CD8-positive, alpha-beta memory T cell (primary cell): ENCODE measurements around the gene EDC4. TPM values are rescaled to one million over a fixed set of nuclear protein-coding genes. Genes with fewer than 3 reads are reported as not detected.

ENCODE experiments used
- CTCF ChIA-PET: fragments of 350-600 bp; sonication (Branson Sonifier 250); formaldehyde crosslinking; loops from one replicate; lab custom pipeline; 2021; ENCODE audit warnings: antibody characterized with exemption; lab: Charles Lee
- POLR2A ChIA-PET: fragments of 350-600 bp; sonication (Branson Sonifier 250); formaldehyde crosslinking; loops from one replicate; lab custom pipeline; 2021; ENCODE audit warnings: antibody characterized with exemption; lab: Charles Lee
- DNase-seq, 5 donors: peaks; one replicate each; pipeline versions ENCODE4 v3.0.0 to v3.0.0-alpha.2; 2020 to 2022; ENCODE audit warnings: mixed read lengths in 1 of 5
- H3K27ac ChIP-seq: one replicate; pipeline ENCODE4 v1.7.0; 2013; ENCODE audit warnings: low read depth, mild to moderate bottlenecking, low read length, moderate library complexity
- H3K27me3 ChIP-seq: 2 replicates; pipeline ENCODE4 v1.7.0; 2013; ENCODE audit warnings: low read length, mild to moderate bottlenecking; ENCODE audit not compliant: insufficient read depth, poor library complexity, severe bottlenecking
- H3K36me3 ChIP-seq: 2 replicates; pipeline ENCODE4 v1.7.0; 2013; ENCODE audit warnings: mild to moderate bottlenecking, low read length, moderate library complexity; ENCODE audit not compliant: insufficient read depth
- H3K4me1 ChIP-seq: 2 replicates; pipeline ENCODE4 v1.7.0; 2013; ENCODE audit warnings: mild to moderate bottlenecking, low read length, moderate library complexity; ENCODE audit not compliant: insufficient read depth
- H3K4me3 ChIP-seq: 2 replicates; pipeline ENCODE4 v1.7.0; 2013; ENCODE audit warnings: mild to moderate bottlenecking, low read length
- H3K9me3 ChIP-seq: 2 replicates; pipeline ENCODE4 v1.7.0; 2013; ENCODE audit warnings: mild to moderate bottlenecking, low read length
- H3K27ac Mint-ChIP-seq, 8 donors: one replicate each; pipeline ENCODE4 v1.8.0; 2020 to 2021; ENCODE audit warnings: mixed read lengths in 8 of 8, mild to moderate bottlenecking in 6 of 8, inconsistent platforms in 3 of 8, moderate library complexity in 3 of 8
- H3K27me3 Mint-ChIP-seq, 2 donors: one replicate each; pipeline ENCODE4 v1.8.0; 2020 to 2021; ENCODE audit warnings: mixed read lengths in 2 of 2, mild to moderate bottlenecking in 1 of 2, moderate library complexity in 1 of 2
- H3K36me3 Mint-ChIP-seq, 3 donors: one replicate each; pipeline ENCODE4 v1.8.0; 2020 to 2021; ENCODE audit warnings: mixed read lengths in 3 of 3, inconsistent platforms in 1 of 3, mild to moderate bottlenecking in 1 of 3
- H3K4me1 Mint-ChIP-seq, 3 donors: one replicate each; pipeline ENCODE4 v1.8.0; 2020 to 2021; ENCODE audit warnings: mixed read lengths in 3 of 3, inconsistent platforms in 1 of 3, mild to moderate bottlenecking in 1 of 3
- H3K4me3 Mint-ChIP-seq, 7 donors: one replicate each; pipeline ENCODE4 v1.8.0; 2020 to 2021; ENCODE audit warnings: mixed read lengths in 7 of 7, mild to moderate bottlenecking in 6 of 7, moderate library complexity in 4 of 7, inconsistent platforms in 2 of 7
- H3K9me3 Mint-ChIP-seq, 5 donors: one replicate each; pipeline ENCODE4 v1.8.0; 2020 to 2022; ENCODE audit warnings: mixed read lengths in 5 of 5, mild to moderate bottlenecking in 3 of 5, moderate library complexity in 2 of 5, inconsistent platforms in 1 of 5
- polyA plus RNA-seq: library from polyadenylated mRNA; unstranded; fragments of 300-500 nt; fragmentation: Illumina TruSeq; gene quantifications from one replicate; pipeline ENCODE4 v1.2.3, GENCODE V29; 2021
- total RNA-seq, 2 experiments: library from RNA; stranded (reverse); gene quantifications; one replicate each; pipeline ENCODE4 v1.2.3, GENCODE V29; 2021

EDC4 gene
- total and polyA plus RNA-seq, 3 experiments from 2014 or later, result 30.1 to 108 (median 105) TPM

DNA sequence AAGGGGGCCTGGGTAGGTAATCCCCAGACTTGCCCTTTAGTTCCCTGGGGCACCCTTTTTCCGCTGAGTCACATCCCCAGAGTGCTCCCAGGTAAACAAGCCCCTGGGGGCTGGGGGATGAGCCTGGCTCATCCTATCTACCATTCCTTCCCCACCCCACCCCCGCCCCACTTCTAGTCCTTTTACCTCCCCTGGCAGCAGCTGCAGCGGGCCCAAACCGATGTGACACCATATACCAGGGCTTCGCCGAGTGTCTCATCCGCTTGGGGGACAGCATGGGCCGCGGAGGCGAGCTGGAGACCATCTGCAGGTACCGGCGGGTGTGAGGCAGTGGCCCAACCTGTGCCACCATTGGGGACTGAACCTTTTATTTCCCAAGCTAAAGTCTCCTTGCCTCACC, 12.7 kb downstream of the EDC4 start:
- Mint-ChIP-seq H3K27ac (no peak overlapping the region), H3K4me3 (no peak overlapping the region), H3K4me1 (no peaks in the 10 kb centered on the region), H3K9me3 (no peaks in the 10 kb centered on the region), H3K36me3 (peaks cover 0 to 54% (median 2%) of the 10 kb centered on the region in 3 donors), H3K27me3 (no peaks in the 10 kb centered on the region)
- CTCF ChIA-PET, result interaction anchor here (1.0 to 3.4 kb wide), 8 partner anchors 11 to 179 kb away, joined by 3 to 27 read pairs (median 4); partner anchors contain the start of genes RANBP10 and TSNAXIP1
- H3K4me1 ChIP-seq, result no peaks in the 10 kb centered on the region
- no peak for DNase-seq
- H3K27me3 ChIP-seq, result no peaks in the 10 kb centered on the region
- POLR2A ChIA-PET, result interaction anchor here (0.6 kb wide), 1 partner anchor 16 kb away, joined by 3 read pairs; no protein-coding TSS in a partner anchor
- H3K9me3 ChIP-seq, result no peaks in the 10 kb centered on the region
- no peak overlapping the region for H3K4me3 ChIP-seq
- no peak overlapping the region for H3K27ac ChIP-seq
- H3K36me3 ChIP-seq, result peaks cover 39% of the 10 kb centered on the region

DNA sequence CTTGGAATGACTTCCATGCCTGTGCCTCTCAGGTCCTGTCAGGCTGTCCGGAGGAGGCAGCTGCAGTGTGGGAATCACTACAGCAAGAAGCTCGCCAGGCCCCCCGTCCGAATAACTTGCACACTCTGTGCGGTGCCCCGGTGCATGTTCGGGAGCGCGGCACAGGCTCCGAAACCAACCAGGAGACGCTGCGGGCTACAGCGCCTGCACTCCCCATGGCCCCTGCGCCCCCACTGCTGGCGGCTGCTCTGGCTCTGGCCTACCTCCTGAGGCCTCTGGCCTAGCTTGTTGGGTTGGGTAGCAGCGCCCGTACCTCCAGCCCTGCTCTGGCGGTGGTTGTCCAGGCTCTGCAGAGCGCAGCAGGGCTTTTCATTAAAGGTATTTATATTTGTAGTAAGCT, 13.1 kb downstream of the EDC4 start:
- ChIA-PET CTCF (interaction anchor here (1.0 to 3.0 kb wide), 5 partner anchors 10 to 155 kb away, joined by 3 to 12 read pairs (median 3); partner anchors contain the start of genes RANBP10 and TSNAXIP1), POLR2A (interaction anchor here (0.6 kb wide), 1 partner anchor 17 kb away, joined by 3 read pairs; no protein-coding TSS in a partner anchor)
- Mint-ChIP-seq H3K27me3 (no peaks in the 10 kb centered on the region), H3K4me3 (no peak overlapping the region), H3K4me1 (no peaks in the 10 kb centered on the region), H3K36me3 (peaks cover 0 to 50% (median 2%) of the 10 kb centered on the region in 3 donors), H3K9me3 (no peaks in the 10 kb centered on the region), H3K27ac (peak overlapping the region in 1 of 8 donors; percentile 41)
- H3K27me3 ChIP-seq, result no peaks in the 10 kb centered on the region
- no peaks in the 10 kb centered on the region for H3K4me1 ChIP-seq
- H3K27ac ChIP-seq, result no peak overlapping the region
- H3K4me3 ChIP-seq, result no peak overlapping the region
- no peak for DNase-seq
- H3K36me3 ChIP-seq, result peaks cover 35% of the 10 kb centered on the region
- H3K9me3 ChIP-seq, result no peaks in the 10 kb centered on the region

DNA sequence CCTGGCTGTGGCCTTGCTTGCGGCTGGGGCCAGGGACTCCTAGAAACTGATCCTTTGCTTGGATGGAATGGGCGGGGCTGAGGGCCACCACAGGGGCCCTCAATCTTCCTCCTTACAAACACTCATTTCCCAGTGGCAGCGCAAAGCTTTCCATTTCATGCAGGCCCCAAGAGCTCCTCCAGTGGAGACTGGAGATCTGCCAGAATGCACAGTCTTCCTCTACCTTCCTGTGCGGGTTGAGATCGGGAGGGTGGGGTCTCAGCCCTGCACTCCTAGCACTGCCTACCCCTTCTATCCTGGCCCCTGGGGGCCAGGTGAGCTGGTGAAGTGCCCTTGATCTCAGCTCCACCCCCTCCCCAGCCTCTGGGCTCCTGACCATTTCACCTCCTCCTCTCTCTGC, 13.5 kb downstream of the EDC4 start:
- no peak overlapping the region for H3K4me3 Mint-ChIP-seq
- Histone ChIP-seq H3K4me1 (no peaks in the 10 kb centered on the region), H3K4me3 (no peak overlapping the region), H3K9me3 (no peaks in the 10 kb centered on the region), H3K36me3 (peaks cover 31% of the 10 kb centered on the region), H3K27ac (no peak overlapping the region), H3K27me3 (no peaks in the 10 kb centered on the region)
- no peaks in the 10 kb centered on the region for H3K9me3 Mint-ChIP-seq
- ChIA-PET POLR2A (interaction anchor here (0.6 to 0.7 kb wide), 2 partner anchors 17 to 140 kb away, joined by 3 to 4 read pairs; no protein-coding TSS in a partner anchor), CTCF (interaction anchor here (1.0 to 3.0 kb wide), 5 partner anchors 10 to 155 kb away, joined by 3 to 12 read pairs (median 3); partner anchors contain the start of genes RANBP10 and TSNAXIP1)
- H3K4me1 Mint-ChIP-seq, result no peaks in the 10 kb centered on the region
- H3K27ac Mint-ChIP-seq, result peak overlapping the region in 3 of 8 donors; percentile 41 to 63 (median 43)
- DNase-seq, result no peak
- H3K27me3 Mint-ChIP-seq, result no peaks in the 10 kb centered on the region
- H3K36me3 Mint-ChIP-seq, result peaks cover 0 to 46% (median 2%) of the 10 kb centered on the region in 3 donors

DNA sequence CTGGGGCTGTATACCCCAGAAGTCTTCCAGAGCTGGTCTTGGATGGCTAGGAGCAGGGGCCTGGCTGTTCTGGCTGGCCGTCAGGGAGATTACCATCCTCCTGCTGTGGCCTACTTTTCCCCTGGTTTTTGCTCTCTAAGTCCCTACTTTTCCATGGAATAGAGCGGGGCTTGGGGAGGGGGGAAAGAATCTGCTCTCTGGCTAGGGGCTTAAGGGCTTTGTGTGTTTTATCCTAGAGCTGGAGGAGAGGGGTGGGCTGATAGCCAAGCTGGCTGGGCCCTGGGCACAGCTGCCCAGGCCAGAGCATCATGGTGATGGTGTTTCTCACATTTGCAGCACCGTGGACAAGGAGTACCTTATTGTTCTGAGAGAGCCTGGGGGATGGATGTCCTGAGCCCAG, 15.5 kb downstream of the EDC4 start:
- Histone ChIP-seq H3K36me3 (peaks cover 12% of the 10 kb centered on the region), H3K4me3 (no peak overlapping the region), H3K27ac (no peak overlapping the region), H3K27me3 (no peaks in the 10 kb centered on the region), H3K4me1 (no peaks in the 10 kb centered on the region), H3K9me3 (no peaks in the 10 kb centered on the region)
- Mint-ChIP-seq H3K4me3 (no peak overlapping the region), H3K4me1 (peaks cover 5 to 8% (median 8%) of the 10 kb centered on the region in 3 donors), H3K9me3 (no peaks in the 10 kb centered on the region), H3K27ac (no peak overlapping the region), H3K27me3 (no peaks in the 10 kb centered on the region), H3K36me3 (peaks cover 0 to 26% (median 2%) of the 10 kb centered on the region in 3 donors)
- no peak for DNase-seq
- ChIA-PET CTCF (no interaction called here), POLR2A (no interaction called here)

DNA sequence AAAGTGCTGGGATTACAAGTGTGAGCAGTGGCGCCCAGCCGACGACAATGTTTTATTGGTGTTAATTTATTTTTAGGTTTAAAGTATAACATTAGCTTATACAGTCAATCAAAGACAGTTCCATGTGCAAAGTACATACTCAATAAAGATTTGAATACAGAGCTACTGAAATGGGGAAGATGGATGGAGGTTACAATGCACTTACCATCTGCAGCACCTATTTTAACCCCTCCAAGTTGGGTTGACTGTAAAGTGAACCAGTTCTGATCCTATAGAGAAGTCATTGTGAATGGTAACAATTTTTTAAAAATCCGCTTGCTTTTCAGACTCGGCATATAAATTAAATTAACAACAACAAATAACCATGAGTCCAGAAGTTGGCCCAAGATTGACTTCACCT, 19.5 kb downstream of the EDC4 start:
- H3K9me3 Mint-ChIP-seq, result no peaks in the 10 kb centered on the region
- Histone ChIP-seq H3K27me3 (no peaks in the 10 kb centered on the region), H3K27ac (peak overlapping the region; percentile 66), H3K4me3 (peak overlapping the region; percentile 61), H3K36me3 (no peaks in the 10 kb centered on the region), H3K4me1 (peaks cover 20% of the 10 kb centered on the region), H3K9me3 (no peaks in the 10 kb centered on the region)
- H3K4me3 Mint-ChIP-seq, result peak overlapping the region; percentile 65 to 94 (median 87)
- peaks cover 0 to 5% (median 0%) of the 10 kb centered on the region in 3 donors for H3K36me3 Mint-ChIP-seq
- ChIA-PET POLR2A (interaction anchor here (0.5 to 0.7 kb wide), 4 partner anchors 21 to 74 kb away, joined by 3 to 9 read pairs (median 4); no protein-coding TSS in a partner anchor), CTCF (interaction anchor here (0.7 to 3.3 kb wide), 3 partner anchors 9 to 68 kb away, joined by 3 to 12 read pairs (median 10); partner anchors contain the start of gene NRN1L)
- peaks cover 27 to 44% (median 35%) of the 10 kb centered on the region in 3 donors for H3K4me1 Mint-ChIP-seq
- peak overlapping the region; percentile 85 to 97 (median 92) for H3K27ac Mint-ChIP-seq
- no peak for DNase-seq
- no peaks in the 10 kb centered on the region for H3K27me3 Mint-ChIP-seq

DNA sequence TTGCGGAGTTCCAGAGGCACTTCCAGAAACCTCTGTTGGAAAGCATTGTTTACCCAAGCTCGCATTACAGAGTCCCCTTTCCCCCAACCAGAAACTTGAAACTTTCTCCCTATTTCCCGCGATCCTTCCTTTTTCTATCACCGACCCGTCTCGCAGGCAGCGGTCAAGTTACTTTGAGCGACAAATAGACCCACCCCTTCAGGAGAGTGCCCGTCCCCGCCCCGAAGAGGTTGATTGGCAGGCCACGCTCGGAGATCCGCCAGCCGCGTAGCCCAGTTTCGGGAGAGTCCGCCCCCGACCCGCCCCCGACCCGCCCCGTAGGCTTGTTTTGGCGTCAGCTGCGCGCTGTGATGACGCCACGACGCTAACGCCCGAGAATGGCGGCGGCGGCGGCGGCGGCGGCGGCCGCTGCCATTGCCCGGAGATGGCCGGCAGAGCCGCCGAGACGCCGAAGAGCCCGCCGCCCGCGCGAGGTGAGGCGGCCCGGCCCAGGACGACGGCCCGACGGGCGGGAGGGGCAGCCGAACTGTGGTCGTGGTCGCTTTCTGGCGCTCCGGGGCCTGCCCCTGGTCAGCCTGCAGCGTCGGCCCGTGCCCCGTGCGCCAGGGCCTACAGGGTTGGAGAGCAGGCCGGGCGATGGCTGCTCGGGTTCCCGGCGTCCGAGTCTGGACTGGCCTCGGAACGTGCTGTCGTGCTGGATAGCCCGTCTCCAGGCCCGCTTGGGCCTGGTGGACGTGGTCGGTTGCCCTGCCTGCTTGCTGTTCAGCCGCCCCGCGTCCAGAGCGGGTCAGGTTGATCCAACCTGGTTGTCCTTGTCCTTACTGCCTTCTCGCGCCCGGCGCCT, 20.3 kb downstream of the EDC4 start, which contains the start of gene PSKH1:
Gene PSKH1, plus strand, starts transcription at position 356 of the 844 bp plus-strand sequence. CDS start 15,496 bp downstream, outside the sequence.
- Histone ChIP-seq H3K9me3 (no peaks in the 10 kb centered on the region), H3K4me1 (peaks cover 20% of the 10 kb centered on the region), H3K27ac (peak within 1 kb of the TSS; percentile 91), H3K4me3 (peak within 1 kb of the TSS; percentile 92), H3K27me3 (no peaks in the 10 kb centered on the region), H3K36me3 (no peaks in the 10 kb centered on the region)
- Mint-ChIP-seq H3K36me3 (peaks cover 0 to 5% (median 0%) of the 10 kb centered on the region in 3 donors), H3K4me3 (peak within 1 kb of the TSS; percentile 87 to 100 (median 94)), H3K27me3 (no peaks in the 10 kb centered on the region), H3K9me3 (no peaks in the 10 kb centered on the region), H3K27ac (peak within 1 kb of the TSS; percentile 96 to 99 (median 98)), H3K4me1 (peaks cover 28 to 47% (median 38%) of the 10 kb centered on the region in 3 donors)
- ChIA-PET CTCF (interaction anchor here (1.0 to 3.3 kb wide), 5 partner anchors 9 to 76 kb away, joined by 3 to 12 read pairs (median 4); partner anchors contain the start of gene NRN1L), POLR2A (interaction anchor here (0.5 to 0.7 kb wide), 4 partner anchors 21 to 74 kb away, joined by 3 to 4 read pairs (median 4); no protein-coding TSS in a partner anchor)
- DNase-seq, result peak; percentile 85 to 94 (median 93)

DNA sequence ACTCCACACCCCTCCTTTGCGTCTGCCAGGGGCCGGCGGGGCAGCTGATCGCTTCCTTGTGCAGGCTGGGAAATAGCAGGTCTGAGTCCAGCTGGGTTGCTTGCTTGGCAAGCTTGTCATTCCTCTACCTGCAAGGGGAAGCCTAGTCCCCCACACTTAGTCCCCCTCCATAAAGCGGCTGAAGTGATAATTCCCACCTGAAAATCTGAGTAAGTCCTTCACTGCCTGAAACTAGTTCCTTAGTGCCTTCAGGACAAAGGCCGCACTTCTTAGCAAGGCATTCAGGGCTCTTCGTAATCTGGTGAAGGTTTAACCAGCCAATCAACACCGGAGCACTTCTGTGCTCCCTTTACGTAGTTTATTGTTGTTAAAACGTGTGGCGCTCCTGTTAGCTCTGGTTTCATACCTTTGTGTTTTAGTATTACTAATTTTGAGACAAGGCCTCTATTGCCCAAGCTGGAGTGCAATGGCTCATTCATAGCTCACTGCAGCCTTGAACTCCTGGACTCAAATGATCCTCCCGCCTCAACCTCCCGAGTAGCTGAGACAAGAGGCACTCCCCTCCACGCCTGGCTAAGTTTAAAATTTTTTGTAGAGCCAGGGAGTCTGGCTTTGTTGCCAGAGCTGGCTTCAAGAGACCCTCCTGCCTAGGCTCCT, 21.0 kb downstream of the EDC4 start:
- Histone ChIP-seq H3K27ac (peak overlapping the region; percentile 91), H3K27me3 (no peaks in the 10 kb centered on the region), H3K4me1 (peaks cover 20% of the 10 kb centered on the region), H3K4me3 (peak overlapping the region; percentile 92), H3K9me3 (no peaks in the 10 kb centered on the region), H3K36me3 (no peaks in the 10 kb centered on the region)
- H3K4me3 Mint-ChIP-seq, result peak overlapping the region; percentile 87 to 100 (median 94)
- H3K4me1 Mint-ChIP-seq, result peaks cover 28 to 54% (median 40%) of the 10 kb centered on the region in 3 donors
- ChIA-PET POLR2A (interaction anchor here (0.7 kb wide), 1 partner anchor 42 kb away, joined by 4 read pairs; no protein-coding TSS in a partner anchor), CTCF (interaction anchor here (1.0 to 3.0 kb wide), 4 partner anchors 10 to 77 kb away, joined by 3 to 12 read pairs (median 4); partner anchors contain the start of gene NRN1L)
- H3K36me3 Mint-ChIP-seq, result peaks cover 0 to 6% (median 0%) of the 10 kb centered on the region in 3 donors
- DNase-seq, result no peak
- no peaks in the 10 kb centered on the region for H3K9me3 Mint-ChIP-seq
- peak overlapping the region; percentile 96 to 99 (median 98) for H3K27ac Mint-ChIP-seq
- no peaks in the 10 kb centered on the region for H3K27me3 Mint-ChIP-seq
